GM19239 (cell line): ENCODE results near the gene PDYN.

Experiments used
- DNase-seq: peaks from one replicate; pipeline ENCODE4 v3.0.0; 2011; ENCODE audit warnings: low spot score; ENCODE audit not compliant: insufficient read length
- FAIRE-seq: peaks from 2 replicates; lab custom pipeline; 2011; peaks lifted over from hg19 to GRCh38; lab: Jason Lieb, UNC

The PDYN gene

GRCh38 chr20:1995531-1996310 lies 1.9 kb upstream of the PDYN start:
- FAIRE-seq, result no peak
- DNase-seq, result no peak

DNA sequence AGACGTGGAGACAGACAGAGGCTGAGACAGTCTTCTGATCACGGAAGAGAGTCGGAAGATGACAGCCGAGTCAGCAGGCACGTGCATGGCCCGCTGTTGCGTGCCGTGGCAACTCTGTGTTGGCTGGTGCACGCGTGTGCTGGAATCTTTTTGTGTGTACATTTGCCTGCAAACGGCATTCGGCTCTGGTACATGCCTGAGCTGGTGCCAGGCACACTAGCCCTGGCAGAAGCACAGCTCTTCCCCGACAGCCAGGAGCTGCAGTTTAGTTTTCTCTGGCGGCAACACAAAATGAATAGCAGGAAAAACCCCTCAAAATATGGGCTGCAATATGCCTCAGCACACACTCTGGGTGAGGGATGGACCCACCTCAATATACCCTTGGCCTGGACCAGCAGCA lies 769 bp upstream of the PDYN start:
- DNase-seq (no peak), FAIRE-seq (no peak)

DNA sequence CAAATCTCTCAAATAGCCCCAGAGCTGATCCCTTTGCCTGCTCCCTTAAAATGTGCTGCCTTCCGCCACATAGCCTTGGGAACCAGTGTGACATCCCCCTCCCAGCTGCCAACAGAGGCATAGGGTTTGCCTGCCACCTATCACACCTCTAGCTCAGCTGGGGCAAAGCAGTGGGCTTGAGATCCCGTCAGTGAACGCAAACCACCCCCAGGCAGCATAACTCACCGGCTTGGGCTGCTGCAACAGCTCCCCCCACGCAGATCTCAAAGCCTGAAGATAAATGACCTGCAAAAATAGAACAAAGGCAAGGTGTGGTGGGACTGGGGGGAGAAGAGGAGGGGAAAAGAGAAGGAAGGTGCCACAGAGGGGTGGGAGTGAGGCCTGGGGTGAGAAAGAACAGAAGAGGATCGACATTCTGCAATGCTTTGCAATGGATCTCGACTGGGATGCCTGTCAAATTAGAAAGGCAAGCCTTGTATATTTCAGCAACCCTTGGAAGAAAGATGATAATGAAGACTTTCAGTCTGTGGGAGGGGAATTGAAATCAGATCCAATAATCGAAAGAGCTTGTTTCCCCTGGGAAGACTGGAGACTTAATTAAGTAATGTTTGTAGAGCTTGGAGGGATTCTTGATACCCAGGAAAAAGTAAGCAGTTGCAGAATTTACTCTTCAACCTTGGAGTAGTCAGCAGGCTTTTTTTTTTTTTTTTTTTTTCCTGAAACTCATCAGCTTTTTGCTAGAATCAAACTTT lies 1.3 kb downstream of the PDYN start:
- DNase-seq, result no peak
- no peak for FAIRE-seq

DNA sequence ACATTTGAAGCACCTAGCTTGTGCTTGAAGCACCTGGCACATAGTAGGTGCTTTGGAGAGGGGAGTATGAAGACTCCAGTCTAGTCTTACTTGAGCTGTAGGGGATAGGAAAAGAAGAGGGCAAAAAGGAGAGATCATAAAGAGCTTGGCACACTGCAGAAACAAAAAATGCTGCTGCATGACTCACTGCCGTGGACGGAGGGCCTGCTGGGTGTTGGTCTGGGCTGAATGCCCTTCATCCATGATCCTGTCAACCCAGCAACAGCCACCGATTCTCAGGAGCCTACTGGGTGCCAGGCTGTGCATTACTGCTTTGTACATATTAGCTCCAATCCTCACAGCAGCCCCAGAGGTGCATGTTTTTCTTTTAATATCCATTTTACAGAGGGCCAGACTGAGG lies 6.0 kb downstream of the PDYN start:
- FAIRE-seq, result no peak
- DNase-seq, result no peak

DNA sequence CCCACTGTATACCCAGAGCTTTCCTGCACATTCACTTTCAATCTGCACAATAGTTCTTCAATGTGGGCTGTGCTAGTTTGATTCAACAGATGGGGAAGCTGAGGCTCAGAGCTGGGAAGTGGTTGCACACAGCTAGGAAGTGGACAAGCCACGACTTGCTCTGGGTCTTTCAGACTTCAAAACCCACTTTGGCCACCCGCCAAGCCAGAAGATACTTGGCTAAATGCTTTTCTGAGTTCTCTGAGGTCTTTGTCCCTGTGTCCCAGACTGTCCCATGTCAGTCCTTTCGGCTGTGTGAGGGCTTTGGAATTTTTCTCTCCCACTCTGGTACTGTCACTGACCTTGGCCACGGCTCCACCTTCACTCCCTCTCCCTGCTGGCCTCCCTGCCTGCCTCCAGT lies 10.6 kb downstream of the PDYN start:
- FAIRE-seq, result no peak
- DNase-seq, result no peak

DNA sequence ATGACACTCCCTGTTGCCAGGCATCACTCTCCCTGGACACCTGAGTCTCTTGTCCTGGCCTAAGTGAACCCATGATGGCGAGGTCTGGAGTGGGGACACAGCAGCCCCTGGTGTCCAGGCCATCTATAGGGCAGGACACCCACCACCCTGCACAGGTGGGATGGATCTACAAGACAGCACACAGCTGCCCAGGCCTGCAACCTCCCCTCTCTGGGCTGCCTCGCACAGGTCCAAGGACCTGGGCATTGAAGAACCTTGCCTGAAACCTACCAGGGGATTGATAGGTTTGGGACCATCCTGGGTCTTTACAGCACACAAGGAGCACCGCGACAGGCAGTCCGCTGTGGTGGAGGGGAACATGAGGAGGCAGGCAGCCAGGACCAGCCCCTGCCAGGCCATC lies 11.2 kb downstream of the PDYN start:
- no peak for FAIRE-seq
- DNase-seq, result no peak

GRCh38 chr20:1979106-1979778 lies 14.6 kb downstream of the PDYN start:
- FAIRE-seq (no peak), DNase-seq (no peak)

- DNase-seq, result no peak
- FAIRE-seq, result no peak
Measured at GRCh38 chr20:1975291-1975690, 18.6 kb downstream of the PDYN start.

GRCh38 chr20:1973601-1974440 lies 20.0 kb downstream of the PDYN start:
- no peak for DNase-seq
- no peak for FAIRE-seq

DNA sequence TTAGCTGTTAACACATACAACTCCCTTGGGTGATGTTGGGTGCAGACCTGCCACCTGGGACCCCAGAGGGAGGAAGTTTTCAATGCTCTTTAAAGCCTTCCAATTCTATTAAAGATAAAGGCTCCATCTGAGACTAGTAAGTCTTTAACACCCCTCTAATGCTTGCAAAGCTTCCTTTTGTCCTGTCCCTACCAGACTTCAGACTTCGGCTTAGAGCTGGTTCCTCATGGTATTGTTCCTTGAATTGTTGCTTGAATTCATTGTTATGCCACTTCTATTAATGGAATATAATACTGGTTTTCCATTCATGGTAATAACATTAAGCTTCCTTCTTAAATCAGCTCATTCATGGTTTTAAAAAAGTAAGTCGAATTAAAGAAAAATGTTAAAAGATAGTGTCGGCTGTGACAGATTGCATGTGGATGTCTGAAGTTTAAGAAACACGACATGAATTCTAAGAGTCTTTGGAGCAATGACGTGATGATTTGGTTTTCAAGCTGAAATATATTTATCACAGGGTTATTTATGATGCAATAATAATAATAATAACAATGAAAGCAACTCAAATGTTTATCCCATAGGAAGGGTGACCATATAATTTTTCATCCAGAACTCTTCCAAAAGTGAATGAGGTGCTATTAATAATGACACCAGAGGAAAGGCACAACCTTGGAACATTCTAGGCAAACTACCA lies 21.8 kb downstream of the PDYN start:
- FAIRE-seq, result no peak
- no peak for DNase-seq

DNA sequence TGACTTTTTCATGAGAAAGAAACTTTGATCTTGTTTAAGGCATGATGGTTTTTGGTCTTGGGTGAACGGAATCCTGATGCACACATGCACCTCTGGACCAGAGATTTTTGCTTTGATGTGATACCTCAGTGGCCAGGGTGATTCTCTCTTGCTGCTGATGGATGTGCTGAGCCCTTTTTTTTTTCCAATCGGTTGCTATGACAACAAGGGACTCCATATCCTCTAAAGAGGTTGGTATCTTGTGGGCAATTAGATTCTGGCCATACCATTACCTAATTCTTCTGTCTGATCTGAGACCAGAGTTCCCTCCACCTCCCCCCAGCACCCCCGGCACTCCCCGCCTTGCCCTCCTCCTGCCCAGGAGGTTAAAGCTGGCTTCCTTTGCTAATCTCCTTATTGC lies 24.9 kb downstream of the PDYN start:
- no peak for DNase-seq
- no peak for FAIRE-seq

DNA sequence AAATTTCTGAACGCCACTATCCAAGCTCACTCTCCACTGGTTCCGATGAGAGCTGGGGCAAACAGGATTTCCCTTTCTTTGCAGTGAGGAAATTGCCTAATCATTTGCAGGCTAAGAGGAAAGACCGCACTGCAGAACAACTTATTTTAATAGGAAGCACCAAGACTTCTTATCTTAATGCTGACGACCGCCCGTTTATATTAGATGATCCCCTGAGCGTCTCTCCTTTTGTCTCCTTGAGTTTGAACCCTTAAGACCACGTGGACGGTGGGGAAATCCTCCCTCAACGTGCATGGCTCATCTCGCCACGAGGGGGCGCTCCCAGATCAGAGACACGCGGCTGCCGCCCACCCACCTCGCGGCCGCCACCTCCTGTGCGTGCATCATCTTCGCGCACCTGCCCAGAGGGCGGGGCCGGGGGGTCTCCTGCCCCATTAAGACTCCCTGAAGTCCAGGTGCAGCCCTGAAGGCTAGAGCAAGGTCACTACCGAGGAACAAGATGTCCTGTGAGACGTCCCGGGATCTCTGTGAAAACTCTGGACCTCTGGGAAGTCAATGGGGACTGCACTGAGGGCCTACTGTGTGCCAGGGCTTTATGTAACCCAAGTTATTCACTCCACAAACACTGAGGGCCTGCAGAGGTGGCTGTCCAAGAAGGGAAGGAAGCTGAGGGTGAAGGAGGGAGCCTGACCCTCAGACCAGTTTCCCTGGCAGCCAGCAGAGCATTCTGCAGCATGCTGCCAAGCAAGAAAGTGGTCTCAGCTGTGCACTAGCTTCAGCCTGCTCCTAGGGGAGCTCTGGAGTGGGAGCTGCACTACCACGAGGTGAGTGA lies 28.1 kb downstream of the PDYN start:
- DNase-seq (peak; percentile 58), FAIRE-seq (peak; percentile 84)

- FAIRE-seq (no peak), DNase-seq (no peak)
Measured at GRCh38 chr20:1964659-1965405, 29.0 kb downstream of the PDYN start.

DNA sequence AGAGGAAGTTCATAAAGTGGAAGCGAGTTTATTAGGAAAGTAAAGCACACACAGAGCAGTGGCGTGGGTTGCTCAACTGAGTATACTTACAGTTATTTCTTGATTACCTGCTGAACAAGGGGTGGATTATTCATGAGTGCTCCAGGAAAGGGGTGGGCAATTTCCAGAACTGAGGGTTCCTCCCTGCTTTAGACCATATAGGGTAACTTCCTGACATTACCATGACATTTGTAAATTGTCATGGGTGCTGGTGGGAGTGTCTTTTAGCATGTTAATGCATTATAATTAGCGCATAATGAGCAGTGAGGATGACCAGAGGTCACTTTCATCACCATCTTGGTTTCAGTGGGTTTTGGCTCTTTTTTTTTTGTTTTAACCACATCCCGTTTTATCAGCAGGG lies 29.8 kb downstream of the PDYN start:
- no peak for FAIRE-seq

DNA sequence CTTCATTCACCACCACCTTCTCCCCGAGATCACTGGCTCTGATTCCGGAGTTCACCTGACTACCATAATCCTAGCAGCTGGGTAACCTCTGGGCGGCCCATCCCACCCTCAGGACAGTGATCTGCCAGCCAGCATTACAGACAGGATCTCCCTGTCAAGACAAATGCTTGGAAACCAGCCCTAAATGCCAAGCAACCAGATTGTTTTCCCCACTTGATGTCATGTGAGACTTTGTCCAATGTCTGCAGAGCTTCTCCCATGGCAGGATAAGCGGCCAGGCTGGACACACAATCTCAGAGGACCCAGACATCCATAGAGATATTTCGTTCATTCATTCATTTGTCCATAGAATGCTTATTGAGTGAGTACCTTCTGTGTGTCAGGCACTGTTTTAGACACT lies 32.5 kb downstream of the PDYN start:
- no peak for FAIRE-seq

More for the DNA sequence above, 29.8 kb downstream of the PDYN start:
- DNase-seq, result no peak

DNA sequence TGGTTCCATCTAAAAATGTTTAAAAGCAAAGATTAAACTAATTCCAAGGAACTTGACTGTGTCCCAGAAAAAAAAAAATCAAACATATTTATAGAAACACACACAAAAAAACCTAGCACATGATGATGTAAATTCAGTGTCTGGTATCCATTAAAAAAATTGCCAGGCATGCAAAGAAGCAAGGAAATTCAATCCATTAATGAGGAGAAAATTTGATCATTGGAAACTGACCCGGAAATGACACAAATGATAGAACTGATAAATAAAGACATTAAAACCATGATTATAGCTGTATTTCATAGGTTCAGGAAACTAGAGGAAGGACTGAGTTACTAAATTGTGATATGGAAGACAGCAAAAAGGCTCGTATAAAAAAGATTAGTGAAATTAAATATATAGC lies 34.7 kb downstream of the PDYN start:
- FAIRE-seq (no peak), DNase-seq (no peak)

More for the DNA sequence above, 32.5 kb downstream of the PDYN start:
- DNase-seq, result no peak

- no peak for FAIRE-seq
- no peak for DNase-seq
Measured at GRCh38 chr20:1958426-1958825, 35.4 kb downstream of the PDYN start.

- FAIRE-seq (no peak), DNase-seq (no peak)
Measured at GRCh38 chr20:1955217-1955616, 38.6 kb downstream of the PDYN start.
